ENCODE results near the gene PLXNA4.

Gene PLXNA4

GRCh38 chr7:132185150-132185549 is 391.1 kb downstream of the PLXNA4 start:
- no peak overlapping the region for H3K4me3 ChIP-seq (ENCODE audit: low read depth, low read length)
- DNase-seq (ENCODE audit: low read depth) = no peak
- no peak for TF ChIP-seq CTCF (IDR thresholded peaks at IDR 0.05; ENCODE audit: insufficient read depth, low read depth, low read length, missing control alignments)

- no peak for DNase-seq (ENCODE audit: low read depth)
- TF ChIP-seq CTCF (IDR thresholded peaks at IDR 0.05; ENCODE audit: insufficient read depth, low read depth, low read length, missing control alignments) = no peak
Measured at GRCh38 chr7:132183781-132184380, 392.4 kb downstream of the PLXNA4 start.

GRCh38 chr7:132182992-132183391 is 393.3 kb downstream of the PLXNA4 start:
- DNase-seq (ENCODE audit: low read depth) = no peak
- TF ChIP-seq CTCF (IDR thresholded peaks at IDR 0.05; ENCODE audit: insufficient read depth, low read depth, low read length, missing control alignments) = no peak
- H3K4me3 ChIP-seq (ENCODE audit: low read depth, low read length) = no peak overlapping the region

More at GRCh38 chr7:132183781-132184380, 392.4 kb downstream of the PLXNA4 start:
- no peak overlapping the region for H3K4me3 ChIP-seq (ENCODE audit: low read depth, low read length)

GRCh38 chr7:132181946-132182685 is 394.2 kb downstream of the PLXNA4 start:
- H3K4me3 ChIP-seq (ENCODE audit: low read depth, low read length) = no peak overlapping the region
- no peak for TF ChIP-seq CTCF (IDR thresholded peaks at IDR 0.05; ENCODE audit: insufficient read depth, low read depth, low read length, missing control alignments)

GRCh38 chr7:132181371-132181770 is 394.9 kb downstream of the PLXNA4 start:
- DNase-seq (ENCODE audit: low read depth) = no peak
- H3K4me3 ChIP-seq (ENCODE audit: low read depth, low read length) = no peak overlapping the region
- TF ChIP-seq CTCF (IDR thresholded peaks at IDR 0.05; ENCODE audit: insufficient read depth, low read depth, low read length, missing control alignments) = no peak

More at GRCh38 chr7:132181946-132182685, 394.2 kb downstream of the PLXNA4 start:
- DNase-seq (ENCODE audit: low read depth) = no peak

DNA sequence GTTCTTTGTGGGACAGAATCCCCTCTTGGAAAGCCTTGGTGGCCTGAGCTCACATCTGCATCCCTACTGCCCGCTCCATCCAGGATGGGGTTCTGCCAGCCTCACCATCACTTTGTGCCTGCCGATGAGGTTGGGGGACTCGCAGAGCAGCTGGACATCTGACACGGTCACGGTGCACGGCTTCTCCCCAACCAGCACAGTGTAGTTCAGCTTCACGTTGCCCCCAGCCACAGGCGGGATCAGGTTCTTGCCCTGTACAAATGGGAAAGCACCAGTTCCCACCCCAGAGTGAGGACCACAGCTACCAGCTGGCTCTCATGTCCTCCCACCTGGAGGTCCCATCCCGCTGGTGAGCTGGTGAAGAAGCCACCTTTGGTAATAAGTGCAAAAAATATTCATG is 395.8 kb downstream of the PLXNA4 start:
- no peak for TF ChIP-seq CTCF (IDR thresholded peaks at IDR 0.05; ENCODE audit: insufficient read depth, low read depth, low read length, missing control alignments)
- no peak for DNase-seq (ENCODE audit: low read depth)
- H3K4me3 ChIP-seq (ENCODE audit: low read depth, low read length) = no peak overlapping the region

Data from GM12865 (cell line).